ENCODE data around the gene PRPF19.

The PRPF19 gene

DNA sequence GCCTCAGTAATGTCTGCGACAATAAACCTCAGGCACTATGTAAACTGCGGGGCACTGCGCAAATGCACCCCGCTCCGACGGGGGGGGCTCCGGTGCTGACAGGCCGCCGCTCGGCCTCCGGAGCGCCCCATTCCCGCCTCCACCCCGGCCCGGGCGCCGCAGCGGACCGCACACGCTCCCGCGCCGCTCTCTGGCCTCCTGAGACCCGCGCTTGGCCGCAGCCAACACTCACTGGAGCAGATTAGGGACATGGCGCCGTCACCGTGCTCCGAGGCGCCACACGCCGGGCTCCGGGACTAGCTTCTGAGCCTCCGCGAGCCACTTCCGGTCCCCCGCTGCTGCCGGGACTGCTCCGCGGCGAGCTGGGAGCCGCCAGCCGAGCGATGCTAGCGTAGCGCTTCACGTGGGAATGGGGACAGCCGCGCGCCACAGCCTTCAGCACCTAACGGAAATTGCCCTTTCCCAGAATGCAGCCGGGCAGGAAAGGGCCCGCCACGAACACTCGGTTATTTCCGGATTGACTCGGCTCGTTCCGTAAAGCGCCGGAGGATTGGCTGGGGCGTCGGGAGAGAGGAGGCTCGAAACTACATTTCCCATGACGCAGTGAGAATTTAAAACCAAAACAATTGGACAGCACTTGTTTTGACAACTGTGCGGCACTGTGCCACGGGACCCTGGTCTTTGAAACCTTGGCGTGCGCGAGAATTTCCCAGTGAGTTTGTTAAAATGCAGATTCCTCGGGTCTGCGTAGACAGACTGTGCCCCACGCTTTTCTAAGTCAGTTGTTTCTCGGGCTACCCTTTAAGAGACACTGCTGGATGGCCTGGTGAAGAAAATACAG is at the start of gene PRPF19:
PRPF19 (minus strand) TSS at position 454 of the 841 bp plus-strand sequence; CDS start at position 251, 203 bp downstream.
- DNase-seq (ENCODE audit: low read depth), result peak; percentile 61
- H3K4me3 ChIP-seq (ENCODE audit: control insufficient read depth, low read depth, low read length), result peak within 1 kb of the TSS; percentile 65
- TF ChIP-seq, protein P1, sequence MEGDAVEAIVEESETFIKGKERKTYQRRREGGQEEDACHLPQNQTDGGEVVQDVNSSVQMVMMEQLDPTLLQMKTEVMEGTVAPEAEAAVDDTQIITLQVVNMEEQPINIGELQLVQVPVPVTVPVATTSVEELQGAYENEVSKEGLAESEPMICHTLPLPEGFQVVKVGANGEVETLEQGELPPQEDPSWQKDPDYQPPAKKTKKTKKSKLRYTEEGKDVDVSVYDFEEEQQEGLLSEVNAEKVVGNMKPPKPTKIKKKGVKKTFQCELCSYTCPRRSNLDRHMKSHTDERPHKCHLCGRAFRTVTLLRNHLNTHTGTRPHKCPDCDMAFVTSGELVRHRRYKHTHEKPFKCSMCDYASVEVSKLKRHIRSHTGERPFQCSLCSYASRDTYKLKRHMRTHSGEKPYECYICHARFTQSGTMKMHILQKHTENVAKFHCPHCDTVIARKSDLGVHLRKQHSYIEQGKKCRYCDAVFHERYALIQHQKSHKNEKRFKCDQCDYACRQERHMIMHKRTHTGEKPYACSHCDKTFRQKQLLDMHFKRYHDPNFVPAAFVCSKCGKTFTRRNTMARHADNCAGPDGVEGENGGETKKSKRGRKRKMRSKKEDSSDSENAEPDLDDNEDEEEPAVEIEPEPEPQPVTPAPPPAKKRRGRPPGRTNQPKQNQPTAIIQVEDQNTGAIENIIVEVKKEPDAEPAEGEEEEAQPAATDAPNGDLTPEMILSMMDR (IDR thresholded peaks at IDR 0.05; ENCODE audit: control insufficient read depth, insufficient read depth, low read depth, low read length, missing control alignments), result no peak

GRCh38 chr11:60955571-60955970 is 49.2 kb upstream of the PRPF19 start:
- TF ChIP-seq, protein P1 (IDR thresholded peaks at IDR 0.05; ENCODE audit: control insufficient read depth, insufficient read depth, low read depth, low read length, missing control alignments), result no peak
- DNase-seq (ENCODE audit: low read depth), result no peak
- H3K4me3 ChIP-seq (ENCODE audit: control insufficient read depth, low read depth, low read length), result no peak overlapping the region

- DNase-seq (ENCODE audit: low read depth), result no peak
- H3K4me3 ChIP-seq (ENCODE audit: control insufficient read depth, low read depth, low read length), result no peak overlapping the region
- TF ChIP-seq, protein P1 (IDR thresholded peaks at IDR 0.05; ENCODE audit: control insufficient read depth, insufficient read depth, low read depth, low read length, missing control alignments), result no peak
Observed at GRCh38 chr11:60954421-60954820, 48.0 kb upstream of the PRPF19 start.

DNA sequence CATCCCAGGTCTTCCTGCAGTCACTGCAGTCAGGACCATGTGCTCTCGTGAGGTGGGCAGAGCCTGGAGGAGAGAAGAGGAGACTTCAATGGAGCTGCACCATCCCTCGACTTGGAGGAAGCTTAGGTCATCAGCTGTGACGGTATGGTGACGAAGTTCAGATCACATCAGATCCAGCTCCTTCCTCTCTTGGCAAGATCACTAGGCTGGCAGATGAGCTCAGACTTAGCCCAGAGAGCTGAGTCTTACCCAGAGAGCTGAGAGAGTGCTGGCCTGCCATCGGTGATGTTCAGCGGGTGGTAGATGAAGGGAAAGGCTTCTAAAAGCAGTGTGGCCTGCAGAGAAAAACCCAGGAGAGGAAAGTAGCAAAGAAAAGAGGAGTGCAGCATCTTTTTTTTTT is 47.4 kb upstream of the PRPF19 start:
- TF ChIP-seq, protein P1 (IDR thresholded peaks at IDR 0.05; ENCODE audit: control insufficient read depth, insufficient read depth, low read depth, low read length, missing control alignments), result no peak
- DNase-seq (ENCODE audit: low read depth), result no peak
- H3K4me3 ChIP-seq (ENCODE audit: control insufficient read depth, low read depth, low read length), result no peak overlapping the region

GRCh38 chr11:60952742-60953170 is 46.4 kb upstream of the PRPF19 start:
- no peak for DNase-seq (ENCODE audit: low read depth)
- H3K4me3 ChIP-seq (ENCODE audit: control insufficient read depth, low read depth, low read length), result peak overlapping the region; percentile 48; the same call in 1 of the 2 replicates
- TF ChIP-seq, protein P1 (IDR thresholded peaks at IDR 0.05; ENCODE audit: control insufficient read depth, insufficient read depth, low read depth, low read length, missing control alignments), result no peak

GRCh38 chr11:60951904-60952741 is 45.7 kb upstream of the PRPF19 start, which contains the start of gene SLC15A3:
Gene SLC15A3 (minus strand): TSS chr11:60952176. CDS start chr11:60951551, 625 bp downstream.
- DNase-seq (ENCODE audit: low read depth), result no peak
- peak within 1 kb of the TSS; percentile 48 for H3K4me3 ChIP-seq (ENCODE audit: control insufficient read depth, low read depth, low read length)
- TF ChIP-seq, protein P1 (IDR thresholded peaks at IDR 0.05; ENCODE audit: control insufficient read depth, insufficient read depth, low read depth, low read length, missing control alignments), result no peak

All from AG09309 (cell line).